RKO (cell line): ENCODE results near the gene ARHGEF17.

Experiments
- DNase-seq: peaks from one replicate; pipeline ENCODE4 v3.0.0-alpha.2; 2016; ENCODE audit warnings: low spot score

ARHGEF17 gene

GRCh38 chr11:73412308-73412707 is 104.2 kb downstream of the ARHGEF17 start:
- DNase-seq: no peak

- no peak for DNase-seq
These were observed 105.2 kb downstream of the ARHGEF17 start for GRCh38 chr11:73413256-73413655.

DNA sequence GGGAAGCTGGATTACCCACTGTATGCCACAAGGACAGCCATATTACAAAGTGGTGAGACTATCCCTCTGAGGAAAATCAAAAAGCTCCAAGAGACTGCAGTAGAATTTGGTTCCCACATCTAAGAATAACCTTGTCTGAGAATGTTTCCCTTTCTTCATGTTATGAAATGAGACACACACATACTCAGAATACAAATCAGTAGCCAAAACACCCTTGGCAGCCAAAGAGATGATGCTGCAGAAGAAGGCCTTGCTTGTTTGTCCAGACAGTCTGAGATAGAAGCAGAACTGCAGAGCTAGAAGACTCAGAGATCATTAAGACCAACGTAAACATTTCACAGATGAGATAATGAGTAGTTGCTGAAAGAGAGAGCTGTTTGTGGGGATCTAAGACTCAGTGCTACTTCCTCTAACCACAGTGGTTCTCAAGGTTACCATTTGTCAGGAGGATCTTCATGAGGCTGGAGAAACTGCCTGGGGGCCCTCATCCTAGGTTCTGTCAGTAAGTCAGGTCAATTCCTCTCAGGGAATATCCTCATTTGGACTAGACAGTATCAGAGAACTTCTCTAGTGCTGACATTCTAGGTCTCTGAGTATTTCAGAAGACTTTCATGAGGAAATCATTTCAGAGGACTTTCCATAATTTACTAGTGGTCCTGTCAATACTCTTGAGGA is 107.0 kb downstream of the ARHGEF17 start:
- no peak for DNase-seq

GRCh38 chr11:73415854-73416615 is 108.0 kb downstream of the ARHGEF17 start:
- no peak for DNase-seq

GRCh38 chr11:73416786-73417185 is 108.7 kb downstream of the ARHGEF17 start:
- DNase-seq: no peak
